ENCODE results near the gene COMP. TPM values are rescaled to one million over a fixed set of nuclear protein-coding genes. Genes with fewer than 3 reads are reported as not detected.

The COMP gene
- total and polyA plus RNA-seq, 10 of the 15 experiments (the other 5 are each of a cell fraction or from before 2014, with no cell fraction given), result 0.17 TPM; not detected in 9

- Histone ChIP-seq H3K4me3 (no peak overlapping the region), H3K9ac (ENCODE audit: control insufficient read depth, insufficient read depth, low read length) (no peak overlapping the region), H3K27ac (ENCODE audit: control insufficient read depth, insufficient read depth) (no peak overlapping the region), H3K36me3 (ENCODE audit: control insufficient read depth in 2 of 2, insufficient read depth in 2 of 2, low read length in 1 of 2) (no peaks in the 10 kb centered on the region), H2AFZ (ENCODE audit: control insufficient read depth, low read depth, low read length) (no peak overlapping the region), H3K4me1 (ENCODE audit: control insufficient read depth, insufficient read depth, low read length) (no peaks in the 10 kb centered on the region), H3K9me3 (replicated peaks; ENCODE audit: control insufficient read depth, insufficient read depth, low read length) (no peaks in the 10 kb centered on the region; the same call in 2 of the 3 replicates), H4K20me1 (ENCODE audit: control insufficient read depth, insufficient read depth) (no peaks in the 10 kb centered on the region), H3K27me3 (replicated peaks in 1 of 2; ENCODE audit: control insufficient read depth in 2 of 2, insufficient read depth in 2 of 2, low read length in 1 of 2) (peaks cover 1 to 3% of the 10 kb centered on the region in 2 experiments; a peak in 3 of 4 replicates), H3K79me2 (ENCODE audit: control insufficient read depth, insufficient read depth, low read length) (no peaks in the 10 kb centered on the region), H3K4me2 (ENCODE audit: control insufficient read depth, insufficient read depth) (no peak overlapping the region)
- intact Hi-C loops (cut with micrococcal nuclease; ENCODE audit: unreplicated experiment) (no loop called here), in situ Hi-C loops (cut with MboI) (no loop called here)
- SMC1A ChIA-PET (ENCODE audit: uncharacterized antibody, unreplicated experiment), result no interaction called here
- no peak for TF ChIP-seq PKNOX1 (IDR thresholded peaks at IDR 0.05)
- TF ChIP-seq PAX8 (IDR thresholded peaks at IDR 0.05), result no peak
- no peak for TF ChIP-seq ETV6 (conservative IDR thresholded peaks at IDR 0.05 in 1 of 2, IDR thresholded peaks at IDR 0.05 in 1 of 2; ENCODE audit: borderline replicate concordance in 1 of 2, low read depth in 1 of 2)
- TF ChIP-seq BMI1 (IDR thresholded peaks at IDR 0.05; ENCODE audit: borderline replicate concordance), result no peak
- no peak for TF ChIP-seq ZBTB11 (CRISPR knock-in tag; IDR thresholded peaks at IDR 0.05)
- TF ChIP-seq SIX5 (IDR thresholded peaks at IDR 0.05; ENCODE audit: low read depth, low read length, severe bottlenecking), result no peak
- TF ChIP-seq ZNF24 (IDR thresholded peaks at IDR 0.05), result no peak
- no peak for TF ChIP-seq MXI1 (IDR thresholded peaks at IDR 0.05; ENCODE audit: low read depth, low read length)
- no peak for TF ChIP-seq MLLT1 (IDR thresholded peaks at IDR 0.05)
- TF ChIP-seq E2F8 (IDR thresholded peaks at IDR 0.05; ENCODE audit: low read depth, partially characterized antibody), result no peak
- no peak for TF ChIP-seq PAX5 (IDR thresholded peaks at IDR 0.05; ENCODE audit: borderline replicate concordance, low read depth, low read length)
- no peak for TF ChIP-seq SUZ12 (IDR thresholded peaks at IDR 0.05; ENCODE audit: unreplicated experiment)
- no peak for TF ChIP-seq KAT2A (conservative IDR thresholded peaks at IDR 0.05; ENCODE audit: control insufficient read depth, low read depth, low read length)
- TF ChIP-seq ZNF274 (IDR thresholded peaks at IDR 0.05; ENCODE audit: insufficient read depth, insufficient read length), result no peak
- no peak for TF ChIP-seq NR2C1 (IDR thresholded peaks at IDR 0.05)
- no peak for TF ChIP-seq POLR2AphosphoS5 (IDR thresholded peaks at IDR 0.05; ENCODE audit: low read length)
- DNase-seq (ENCODE audit: low read depth, low spot score), result no peak
- no TSS peak for BruUV-seq (replicated peaks)
- 44% methylated on average over 11 of the region's 11 CpGs for WGBS (ENCODE audit: insufficient coverage, insufficient replicate concordance, low lambda C conversion rate, missing lambda C conversion rate)
- CTCF ChIA-PET, result no interaction called here
- no peak; the same call in 2 of the 3 replicates for ATAC-seq
- RAD21 ChIA-PET (ENCODE audit: unreplicated experiment), result interaction anchor here (0.6 kb wide), 1 partner anchor 79 kb away, joined by 3 read pairs; no protein-coding TSS in a partner anchor
- POLR2A ChIA-PET, result no interaction called here
- no peak for FAIRE-seq
Observed at GRCh38 chr19:18802354-18802753, 11.2 kb upstream of the COMP start.

Measured in GM12878 (cell line).